HepG2 (cell line): ENCODE results near the gene GDF15. TPM values are rescaled to one million over a fixed set of nuclear protein-coding genes. Genes with fewer than 3 reads are reported as not detected.

ENCODE experiments used
- ARNT ChIP-seq: fragments of 450-650 bp; IDR thresholded peaks from 2 replicates; pipeline ENCODE4 v1.6.1; 2017
- ATF1 ChIP-seq: IDR thresholded peaks from 2 replicates; pipeline ENCODE4 v1.6.1; 2016; ENCODE audit warnings: mild to moderate bottlenecking, control low read depth
- JUN ChIP-seq: sonication (generic); formaldehyde crosslinking; IDR thresholded peaks from 2 replicates; pipeline ENCODE4 v1.4.0; 2020; ENCODE audit warnings: mild to moderate bottlenecking, missing genetic modification reagents
- KDM4B ChIP-seq: sonication (generic); formaldehyde crosslinking; IDR thresholded peaks from 2 replicates; pipeline ENCODE4 v1.4.0; 2020; ENCODE audit warnings: missing genetic modification reagents
- KDM6A ChIP-seq: IDR thresholded peaks from 2 replicates; pipeline ENCODE4 v1.6.1; 2016; ENCODE audit warnings: low read depth
- MTF1 ChIP-seq: sonication (generic); formaldehyde crosslinking; IDR thresholded peaks from 2 replicates; pipeline ENCODE4 v1.5.0; 2020; ENCODE audit warnings: missing genetic modification reagents
- MXD3 ChIP-seq: IDR thresholded peaks from 2 replicates; pipeline ENCODE4 v1.6.1; 2016; ENCODE audit warnings: mild to moderate bottlenecking, missing biosample characterization, missing genetic modification reagents
- PHF21A ChIP-seq: sonication (generic); formaldehyde crosslinking; IDR thresholded peaks from 2 replicates; pipeline ENCODE4 v1.5.0; 2020; ENCODE audit warnings: mild to moderate bottlenecking, missing genetic modification reagents
- SIX1 ChIP-seq: sonication (generic); formaldehyde crosslinking; IDR thresholded peaks from 2 replicates; pipeline ENCODE4 v1.4.0; 2020; ENCODE audit warnings: missing genetic modification reagents, borderline replicate concordance
- SNRNP70 ChIP-seq: fragments of 200-400 bp; formaldehyde crosslinking; IDR thresholded peaks from 2 replicates; pipeline ENCODE4 v1.6.1; 2017; ENCODE audit warnings: mild to moderate bottlenecking, low read depth, low read length, moderate library complexity
- TBP ChIP-seq: sonication (generic); formaldehyde crosslinking; IDR thresholded peaks from 2 replicates; pipeline ENCODE4 v1.5.0; 2020; ENCODE audit warnings: missing genetic modification reagents
- TMF1 ChIP-seq: sonication (generic); formaldehyde crosslinking; IDR thresholded peaks from 2 replicates; pipeline ENCODE4 v1.8.1; 2022; ENCODE audit warnings: low read depth, missing genetic modification reagents
- ZNF234 ChIP-seq: sonication (generic); formaldehyde crosslinking; conservative IDR thresholded peaks from 2 replicates; pipeline ENCODE4 v1.5.1; 2020; ENCODE audit warnings: mild to moderate bottlenecking, missing genetic modification reagents
- ZNF496 ChIP-seq: sonication (generic); formaldehyde crosslinking; IDR thresholded peaks from 2 replicates; pipeline ENCODE4 v1.8.1; 2023; ENCODE audit warnings: mild to moderate bottlenecking, moderate library complexity, missing genetic modification reagents; ENCODE audit not compliant: insufficient replicate concordance
- ZNF547 ChIP-seq: sonication (generic); formaldehyde crosslinking; IDR thresholded peaks from 2 replicates; pipeline ENCODE4 v1.5.1; 2020; ENCODE audit warnings: mild to moderate bottlenecking, missing genetic modification reagents
- ZNF605 ChIP-seq: sonication (generic); formaldehyde crosslinking; IDR thresholded peaks from 2 replicates; pipeline ENCODE4 v1.8.0; 2022; ENCODE audit warnings: mild to moderate bottlenecking, missing genetic modification reagents
- ZNF619 ChIP-seq: sonication (generic); formaldehyde crosslinking; IDR thresholded peaks from 2 replicates; pipeline ENCODE4 v1.4.0; 2020; ENCODE audit warnings: mild to moderate bottlenecking, missing genetic modification reagents
- ZNF724P ChIP-seq: sonication (generic); formaldehyde crosslinking; IDR thresholded peaks from 2 replicates; pipeline ENCODE4 v1.8.0; 2022; ENCODE audit warnings: missing genetic modification reagents, borderline replicate concordance
- ZSCAN30 ChIP-seq: sonication (generic); formaldehyde crosslinking; IDR thresholded peaks from 2 replicates; pipeline ENCODE4 v1.5.0; 2020; ENCODE audit warnings: mild to moderate bottlenecking, missing genetic modification reagents
- ZUFSP ChIP-seq: sonication (generic); formaldehyde crosslinking; IDR thresholded peaks from 2 replicates; pipeline ENCODE4 v1.9.0; 2021; ENCODE audit warnings: missing genetic modification reagents, mild to moderate bottlenecking, borderline replicate concordance
- polyA plus RNA-seq, 8 experiments: library from polyadenylated mRNA; depleted of rRNA in 3 of 8; stranded (reverse) in 7 of 8; unstranded in 1 of 8; fragments of >200 nt; fragmentation: Illumina TruSeq in 4 of 8; extraction: Trizol in 4 of 8; gene quantifications; 2 replicates each; pipeline versions ENCODE4 v1.2.1 to v1.2.3, GENCODE V29; 2011 to 2016; ENCODE audit warnings: low read depth in 4 of 8, missing spikeins in 1 of 8, mixed read lengths in 1 of 8; ENCODE audit not compliant: insufficient read depth in 1 of 8
- total RNA-seq, 5 experiments: library from RNA; depleted of rRNA; stranded (reverse); fragments of >200 nt; fragmentation: Illumina TruSeq; extraction: Trizol; gene quantifications; 2 replicates each; pipeline ENCODE4 v1.2.3, GENCODE V29; 2016; ENCODE audit warnings: low read depth in 1 of 5
- TF ChIP-seq, protein P1 (sequence below): sonication (generic); formaldehyde crosslinking; IDR thresholded peaks from 2 replicates; pipeline ENCODE4 v1.5.0; 2020; ENCODE audit warnings: mild to moderate bottlenecking, low read depth, missing genetic modification reagents, borderline replicate concordance
- TF ChIP-seq, protein P2 (sequence below): sonication (generic); formaldehyde crosslinking; IDR thresholded peaks from 2 replicates; pipeline ENCODE4 v1.8.0; 2022; ENCODE audit warnings: missing genetic modification reagents, mild to moderate bottlenecking, inconsistent platforms, borderline replicate concordance
- TF ChIP-seq, protein P3 (sequence below): sonication (generic); formaldehyde crosslinking; IDR thresholded peaks from 2 replicates; pipeline ENCODE4 v1.9.0; 2022; ENCODE audit warnings: low read depth, missing genetic modification reagents
- TF ChIP-seq, protein P4 (sequence below): sonication (generic); formaldehyde crosslinking; IDR thresholded peaks from 2 replicates; pipeline ENCODE4 v1.8.0; 2022; ENCODE audit warnings: mild to moderate bottlenecking, missing genetic modification reagents; ENCODE audit not compliant: insufficient replicate concordance

GDF15 gene
- total and polyA plus RNA-seq, 2 of the 13 experiments (the other 11 are each of a cell fraction or from before 2014, with no cell fraction given) = 146 to 422 TPM

DNA sequence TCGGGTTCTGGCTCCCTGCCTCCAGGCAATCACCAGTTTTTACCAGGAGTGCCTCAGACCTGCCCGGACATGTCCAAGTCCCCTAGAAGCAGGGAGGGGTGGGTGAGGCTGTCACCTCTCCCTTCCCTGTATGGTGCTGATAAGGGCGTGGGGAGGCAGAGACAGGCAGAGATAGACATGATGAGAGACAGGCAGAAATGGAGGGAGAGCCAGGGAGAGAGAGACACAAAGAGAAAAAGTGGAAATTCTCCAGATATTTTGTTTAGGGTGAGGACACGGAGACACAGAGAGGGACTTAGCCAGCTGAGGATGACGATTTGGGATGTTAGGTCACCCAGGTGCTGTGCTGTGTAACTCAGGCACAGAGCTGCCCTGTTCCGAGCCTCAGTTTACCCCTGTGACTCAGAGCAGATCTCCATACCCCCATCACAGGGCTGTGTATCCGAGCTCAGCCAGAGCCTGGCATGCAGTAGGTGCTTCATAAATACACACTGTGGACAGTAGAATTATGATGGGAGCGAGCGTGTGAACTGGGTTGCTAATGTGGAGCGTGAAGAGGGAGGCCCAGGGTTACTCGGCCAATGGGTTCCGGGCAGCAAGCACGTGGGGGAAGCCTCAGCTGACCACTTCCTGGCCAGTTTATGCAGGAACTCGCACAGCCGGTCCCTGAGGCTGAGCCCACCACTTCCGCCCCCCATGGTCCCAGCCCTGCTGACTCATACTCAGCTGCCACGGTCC, 11.9 kb upstream of the GDF15 start (continued):
- TF ChIP-seq MXD3 (peak; percentile 44; the same call in 1 of the 2 replicates), ZUFSP (CRISPR knock-in tag) (no peak), PHF21A (CRISPR knock-in tag) (peak; percentile 90), ZSCAN30 (CRISPR knock-in tag) (peak; percentile 74; the same call in 1 of the 2 replicates), KDM4B (CRISPR knock-in tag) (peak; percentile 66; the same call in 1 of the 2 replicates), ZNF496 (no peak), TMF1 (no peak), ARNT (no peak), TBP (CRISPR knock-in tag) (no peak), SIX1 (CRISPR knock-in tag) (no peak), ZNF605 (CRISPR knock-in tag) (peak; percentile 68), MTF1 (CRISPR knock-in tag) (no peak), ZNF619 (CRISPR knock-in tag) (no peak), SNRNP70 (no peak), ATF1 (CRISPR knock-in tag) (no peak), ZNF234 (CRISPR knock-in tag) (no peak), ZNF547 (CRISPR knock-in tag) (no peak; the same call in 1 of the 2 replicates), ZNF724P (CRISPR knock-in tag) (no peak), JUN (CRISPR knock-in tag) (no peak), KDM6A (CRISPR knock-in tag) (0 out of 2 replicates have a peak, but pooled peaks have one; percentile 34)
- TF ChIP-seq, protein P1, sequence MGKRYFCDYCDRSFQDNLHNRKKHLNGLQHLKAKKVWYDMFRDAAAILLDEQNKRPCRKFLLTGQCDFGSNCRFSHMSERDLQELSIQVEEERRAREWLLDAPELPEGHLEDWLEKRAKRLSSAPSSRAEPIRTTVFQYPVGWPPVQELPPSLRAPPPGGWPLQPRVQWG (CRISPR knock-in tag) = no peak
- TF ChIP-seq, protein P2, sequence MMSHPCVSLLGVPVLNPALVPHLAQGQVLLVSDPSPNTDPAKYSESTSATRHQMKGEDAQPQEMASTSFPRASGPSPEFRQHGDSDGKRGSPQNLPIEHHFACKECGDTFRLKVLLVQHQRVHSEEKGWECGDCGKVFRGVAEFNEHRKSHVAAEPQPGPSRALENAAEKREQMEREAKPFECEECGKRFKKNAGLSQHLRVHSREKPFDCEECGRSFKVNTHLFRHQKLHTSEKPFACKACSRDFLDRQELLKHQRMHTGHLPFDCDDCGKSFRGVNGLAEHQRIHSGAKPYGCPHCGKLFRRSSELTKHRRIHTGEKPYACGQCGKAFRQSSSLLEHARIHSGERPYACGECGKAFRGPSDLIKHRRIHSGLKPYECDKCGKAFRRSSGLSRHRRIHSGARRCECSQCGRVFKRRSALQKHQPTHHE (CRISPR knock-in tag) = 0 out of 2 replicates have a peak, but pooled peaks have one; percentile 35
- TF ChIP-seq, protein P3, sequence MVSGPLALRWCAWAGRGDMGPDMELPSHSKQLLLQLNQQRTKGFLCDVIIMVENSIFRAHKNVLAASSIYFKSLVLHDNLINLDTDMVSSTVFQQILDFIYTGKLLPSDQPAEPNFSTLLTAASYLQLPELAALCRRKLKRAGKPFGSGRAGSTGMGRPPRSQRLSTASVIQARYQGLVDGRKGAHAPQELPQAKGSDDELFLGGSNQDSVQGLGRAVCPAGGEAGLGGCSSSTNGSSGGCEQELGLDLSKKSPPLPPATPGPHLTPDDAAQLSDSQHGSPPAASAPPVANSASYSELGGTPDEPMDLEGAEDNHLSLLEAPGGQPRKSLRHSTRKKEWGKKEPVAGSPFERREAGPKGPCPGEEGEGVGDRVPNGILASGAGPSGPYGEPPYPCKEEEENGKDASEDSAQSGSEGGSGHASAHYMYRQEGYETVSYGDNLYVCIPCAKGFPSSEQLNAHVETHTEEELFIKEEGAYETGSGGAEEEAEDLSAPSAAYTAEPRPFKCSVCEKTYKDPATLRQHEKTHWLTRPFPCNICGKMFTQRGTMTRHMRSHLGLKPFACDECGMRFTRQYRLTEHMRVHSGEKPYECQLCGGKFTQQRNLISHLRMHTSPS (CRISPR knock-in tag) = no peak
- TF ChIP-seq, protein P4, sequence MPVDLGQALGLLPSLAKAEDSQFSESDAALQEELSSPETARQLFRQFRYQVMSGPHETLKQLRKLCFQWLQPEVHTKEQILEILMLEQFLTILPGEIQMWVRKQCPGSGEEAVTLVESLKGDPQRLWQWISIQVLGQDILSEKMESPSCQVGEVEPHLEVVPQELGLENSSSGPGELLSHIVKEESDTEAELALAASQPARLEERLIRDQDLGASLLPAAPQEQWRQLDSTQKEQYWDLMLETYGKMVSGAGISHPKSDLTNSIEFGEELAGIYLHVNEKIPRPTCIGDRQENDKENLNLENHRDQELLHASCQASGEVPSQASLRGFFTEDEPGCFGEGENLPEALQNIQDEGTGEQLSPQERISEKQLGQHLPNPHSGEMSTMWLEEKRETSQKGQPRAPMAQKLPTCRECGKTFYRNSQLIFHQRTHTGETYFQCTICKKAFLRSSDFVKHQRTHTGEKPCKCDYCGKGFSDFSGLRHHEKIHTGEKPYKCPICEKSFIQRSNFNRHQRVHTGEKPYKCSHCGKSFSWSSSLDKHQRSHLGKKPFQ (CRISPR knock-in tag) = peak; percentile 43
